Activated CD4-positive, alpha-beta T cell treated with anti-CD3 and anti-CD28 coated beads, Interleukin-2, amount 50 U/mL, for 16 hours (primary cell): ENCODE measurements around the gene DENND6A.
A peak's percentile ranks its signal among the peaks of the same experiment; 100 is the strongest.
"Not testable (repeated sequence)": the region's sequence is repeated elsewhere in the genome, so short reads cannot be mapped to it uniquely, and the experiment has no call there.

Experiments used
- DNase-seq: peaks from one replicate; pipeline ENCODE4 v3.0.0-alpha.2; 2020

DENND6A gene

DNA sequence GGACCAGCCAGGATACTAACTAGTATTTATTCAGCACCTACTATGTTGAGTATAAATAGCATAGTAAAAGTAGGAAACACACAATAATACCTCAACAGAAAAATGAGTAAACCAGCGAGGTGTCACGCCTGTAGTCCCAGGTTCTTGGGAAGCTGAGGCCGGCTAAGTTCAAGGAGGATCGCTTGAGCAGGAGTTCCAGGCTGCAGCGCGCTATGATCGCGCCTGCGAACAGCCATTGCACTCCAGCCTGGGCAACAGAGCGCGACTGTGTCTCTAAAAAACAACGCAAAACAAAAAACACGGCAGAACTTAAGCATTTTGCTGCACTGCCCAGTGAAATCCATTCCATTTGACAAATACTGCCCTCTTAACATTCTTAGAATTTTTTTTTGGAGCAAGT lies 1.3 kb upstream of the DENND6A start:
- no peak for DNase-seq

DNA sequence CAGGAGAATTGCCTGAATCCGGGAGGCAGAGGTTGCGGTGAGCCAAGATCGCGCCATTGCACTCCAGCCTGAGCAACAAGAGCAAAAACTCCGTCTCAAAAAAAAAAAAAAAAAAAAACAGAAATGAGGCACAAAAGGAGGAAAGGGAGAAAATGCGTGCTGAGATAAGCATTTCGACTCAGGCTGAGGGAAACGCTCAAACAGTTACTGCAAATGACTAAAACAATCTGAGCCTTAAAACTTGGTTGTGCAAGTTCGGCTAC lies 813 bp downstream of the DENND6A start:
- DNase-seq, result not testable (repeated sequence)

- peak; percentile 1 for DNase-seq
Observed at GRCh38 chr3:57691411-57692132, 1.3 kb downstream of the DENND6A start.

GRCh38 chr3:57689367-57690053 lies 3.4 kb downstream of the DENND6A start:
- DNase-seq, result no peak

DNA sequence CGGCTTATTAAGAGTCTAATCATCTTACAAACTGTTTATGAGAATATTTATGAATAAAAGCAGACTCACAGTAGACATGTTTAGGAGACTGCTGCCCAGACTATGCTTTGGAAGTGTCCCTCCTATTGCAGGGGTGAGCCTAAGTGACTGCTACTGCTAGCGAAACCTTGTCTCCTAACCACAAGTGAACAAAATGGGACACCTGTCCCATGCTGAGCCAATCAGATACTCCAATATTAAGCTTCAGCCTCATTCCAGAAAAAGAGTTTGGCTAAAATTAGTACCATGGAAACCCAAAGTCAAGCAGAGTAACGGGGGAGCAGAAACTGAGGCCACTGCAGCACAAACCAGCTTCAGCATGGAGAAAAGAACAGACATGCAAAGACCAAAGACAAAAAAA lies 4.6 kb downstream of the DENND6A start:
- DNase-seq, result no peak

- no peak for DNase-seq
Observed at GRCh38 chr3:57683286-57683685, 9.6 kb downstream of the DENND6A start.

DNA sequence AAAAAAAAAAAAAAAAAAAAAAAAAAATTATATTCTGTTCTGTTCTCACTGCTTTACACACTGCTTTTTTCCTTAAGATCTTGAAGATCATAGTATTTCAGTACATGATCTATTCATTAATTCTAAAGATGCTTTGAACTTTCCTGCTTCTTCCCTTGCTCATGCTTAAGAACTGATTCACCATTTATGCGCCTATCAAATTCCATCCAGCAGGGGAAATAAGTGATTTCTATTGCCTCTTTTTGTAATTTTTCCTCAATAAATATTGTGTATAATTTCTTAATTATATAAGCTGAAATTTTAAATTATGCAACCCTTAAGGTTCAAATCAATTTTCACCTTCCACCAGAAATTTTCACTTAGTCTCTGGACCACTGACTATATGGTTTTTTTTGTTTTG lies 10.6 kb downstream of the DENND6A start:
- DNase-seq, result no peak

DNA sequence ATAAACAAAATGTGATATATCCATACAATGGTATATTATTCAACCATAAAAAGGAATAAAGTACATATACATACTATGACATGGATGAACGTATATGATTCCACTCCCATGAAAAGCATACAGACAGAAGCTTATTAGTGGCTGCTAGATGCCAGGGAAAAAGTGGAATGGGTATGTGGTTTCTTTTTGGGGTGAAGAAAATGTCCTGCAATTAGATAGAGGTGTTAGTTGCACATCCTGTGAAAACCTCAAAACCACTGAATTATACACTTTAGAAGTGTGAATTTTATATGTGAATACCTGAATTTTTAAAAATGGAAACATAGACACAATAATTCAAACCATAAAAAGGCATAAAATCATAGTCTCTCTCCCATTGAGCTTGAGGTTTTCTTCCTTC lies 11.2 kb downstream of the DENND6A start:
- no peak for DNase-seq

DNA sequence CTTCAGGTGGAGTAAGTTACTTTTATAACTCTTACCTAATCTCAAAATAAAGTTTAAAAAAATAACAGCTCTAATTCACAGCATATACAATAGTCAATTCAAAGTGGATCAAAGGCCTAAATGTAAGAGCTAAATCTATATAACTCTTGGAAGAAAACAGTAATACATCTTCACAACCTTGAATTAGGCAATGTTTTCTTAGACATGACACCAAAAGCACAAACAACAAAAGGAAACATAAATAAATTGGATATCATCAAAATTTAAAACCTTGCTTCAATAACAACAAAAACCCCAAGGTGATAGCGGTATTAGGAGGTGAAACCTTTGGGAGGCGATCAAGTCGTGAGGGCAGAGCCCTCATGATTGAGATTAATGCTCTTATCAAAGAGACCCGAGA lies 12.8 kb downstream of the DENND6A start:
- no peak for DNase-seq

DNA sequence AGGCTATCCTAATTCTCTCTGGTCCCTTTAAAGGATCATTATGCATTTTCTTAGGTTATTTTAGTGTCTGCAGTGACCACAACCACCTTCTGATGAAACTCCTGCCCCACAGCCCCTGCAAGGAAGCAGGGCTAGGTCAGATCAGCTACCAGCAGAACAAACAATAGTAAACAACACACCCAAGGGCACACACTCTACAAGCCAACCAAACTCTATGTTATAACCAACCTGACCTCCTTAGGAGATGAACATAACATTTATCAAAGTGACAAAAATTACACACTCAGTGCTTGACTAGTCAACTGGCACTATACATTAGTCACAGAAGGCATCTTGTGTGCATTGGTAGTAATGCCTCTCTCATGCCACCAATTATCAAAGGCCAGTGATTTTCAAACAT lies 17.3 kb downstream of the DENND6A start:
- no peak for DNase-seq

DNA sequence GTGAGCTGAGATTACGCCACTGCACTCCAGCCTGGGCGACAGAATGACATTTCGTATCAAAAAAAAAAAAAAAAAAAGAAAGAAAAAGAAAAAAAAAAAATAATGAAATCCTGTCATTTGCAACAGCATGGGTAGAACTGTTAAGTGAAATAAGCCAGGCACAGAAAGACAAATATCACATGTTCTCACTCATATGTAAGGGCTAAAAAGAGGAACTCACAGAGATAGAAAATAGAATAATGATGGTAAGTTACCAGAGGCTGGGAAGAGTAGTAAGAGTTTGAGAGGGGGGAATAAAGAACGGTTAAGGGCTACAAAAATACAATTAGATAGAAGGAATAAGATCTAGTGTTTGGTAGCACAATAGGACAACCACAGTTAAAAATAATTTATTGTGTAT lies 19.7 kb downstream of the DENND6A start:
- no peak for DNase-seq

GRCh38 chr3:57670543-57670942 lies 22.3 kb downstream of the DENND6A start:
- no peak for DNase-seq

- DNase-seq, result no peak
Observed at GRCh38 chr3:57661404-57661803, 31.5 kb downstream of the DENND6A start.

- DNase-seq, result no peak
Observed at GRCh38 chr3:57659806-57660439, 33.0 kb downstream of the DENND6A start.

DNA sequence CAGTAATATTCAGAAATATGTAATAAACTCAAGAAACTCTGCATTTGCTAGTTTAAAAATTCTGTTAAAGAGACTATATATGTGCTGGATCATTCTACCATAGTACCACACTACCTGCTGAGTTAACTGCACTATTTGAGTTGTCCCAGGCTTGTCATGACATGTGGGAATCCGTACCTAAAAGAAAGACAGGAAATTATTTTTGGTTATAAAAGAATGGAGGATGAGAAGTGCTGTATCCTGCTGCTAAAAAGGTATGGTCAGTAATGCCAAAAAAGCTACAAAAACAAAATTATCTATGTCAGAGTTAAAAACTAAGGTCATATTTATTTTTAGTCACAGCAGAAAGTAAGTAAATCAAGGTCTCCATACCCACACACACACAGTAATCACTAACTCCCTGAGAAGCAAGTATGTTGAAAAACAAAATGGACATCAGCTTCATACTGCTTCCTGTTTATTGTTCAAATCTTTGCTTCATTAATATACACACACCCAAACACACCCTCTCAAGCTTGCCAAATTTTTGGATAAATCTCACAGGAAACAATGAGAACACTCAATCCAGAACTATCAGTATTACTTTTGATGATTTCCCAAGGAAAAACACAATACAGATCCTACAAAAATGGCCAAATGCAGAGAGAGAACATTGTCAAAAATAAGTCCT lies 33.7 kb downstream of the DENND6A start:
- DNase-seq, result no peak

DNA sequence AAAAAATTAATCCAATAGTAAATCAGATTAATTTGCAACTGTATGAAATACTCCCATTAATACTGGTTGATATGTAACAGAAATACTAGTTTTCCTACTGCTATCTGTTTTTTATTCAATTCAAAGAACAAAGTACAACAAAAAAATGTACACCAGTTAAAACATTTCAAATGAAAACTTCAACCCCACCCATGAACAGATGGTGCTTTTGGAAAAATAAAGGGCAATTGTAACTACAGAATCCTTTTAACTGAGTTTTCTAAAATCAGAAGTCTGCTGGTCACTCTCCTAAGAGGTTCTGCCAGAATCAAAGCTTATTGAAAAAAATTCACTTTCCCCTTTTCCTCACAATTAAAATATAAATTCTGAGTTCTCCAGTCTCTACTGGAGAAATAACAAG lies 34.3 kb downstream of the DENND6A start:
- DNase-seq, result no peak

DNA sequence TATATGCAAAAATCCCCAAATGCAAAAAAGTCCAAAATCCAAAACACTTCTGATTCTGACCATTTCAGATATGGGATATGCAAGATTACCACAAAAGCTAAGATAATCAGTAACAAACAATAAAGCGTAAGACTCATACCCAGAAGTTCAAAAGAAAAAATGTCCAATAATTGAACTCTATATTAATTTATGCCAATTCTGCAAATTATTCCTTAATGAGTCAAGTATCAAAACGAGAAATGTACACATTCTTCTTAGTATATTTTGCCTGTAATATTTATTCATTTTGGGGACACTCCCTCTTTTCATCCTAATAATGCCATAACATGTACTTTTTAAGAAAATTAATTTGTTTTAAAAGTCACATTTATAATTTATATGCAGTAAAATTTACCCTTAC lies 37.1 kb downstream of the DENND6A start:
- no peak for DNase-seq

GRCh38 chr3:57654267-57654666 lies 38.6 kb downstream of the DENND6A start:
- DNase-seq, result no peak

- no peak for DNase-seq
Observed at GRCh38 chr3:57652203-57652602, 40.7 kb downstream of the DENND6A start.

GRCh38 chr3:57647292-57647940 lies 45.5 kb downstream of the DENND6A start:
- DNase-seq, result no peak

DNA sequence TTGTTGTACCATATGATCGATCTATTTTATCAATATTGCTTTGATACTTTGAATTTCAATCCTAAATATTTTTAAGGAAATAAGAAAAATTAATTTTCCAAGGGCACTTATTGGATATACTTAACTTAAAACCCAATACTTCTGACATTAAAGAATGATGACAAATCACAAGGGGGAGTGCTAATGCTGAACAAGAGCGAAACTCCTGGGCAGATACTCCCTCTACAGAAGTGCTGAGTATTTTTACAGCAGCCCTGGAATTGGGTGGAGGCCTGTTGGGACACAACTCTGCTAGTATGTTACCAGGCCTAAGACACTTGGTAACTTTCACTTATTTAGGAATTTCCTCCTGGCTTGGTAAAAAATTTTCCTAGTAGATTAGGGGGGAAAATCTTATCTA lies 46.2 kb downstream of the DENND6A start:
- DNase-seq, result no peak

DNA sequence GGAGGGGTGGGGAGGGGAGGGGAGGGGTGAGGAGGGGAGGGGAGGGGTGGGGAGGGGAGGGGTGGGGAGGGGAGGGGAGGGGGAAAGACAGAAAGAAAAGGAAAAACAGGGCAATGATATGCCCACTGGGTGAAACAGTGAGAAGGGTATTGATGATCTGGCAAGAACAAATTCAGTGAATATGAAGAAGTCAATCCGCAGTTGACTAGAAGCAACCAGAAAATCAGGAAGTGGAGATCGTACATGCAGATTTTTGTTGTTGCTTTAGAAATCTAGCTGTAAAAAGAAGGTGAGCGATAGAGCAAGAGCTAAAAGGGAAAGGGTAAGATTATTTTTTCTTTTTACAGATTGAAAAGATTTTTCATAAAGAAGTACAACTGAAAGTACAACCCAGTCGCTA lies 48.1 kb downstream of the DENND6A start:
- DNase-seq, result no peak

GRCh38 chr3:57637391-57637790 lies 55.5 kb downstream of the DENND6A start:
- DNase-seq, result no peak

- not testable (repeated sequence) for DNase-seq
Observed at GRCh38 chr3:57634259-57634658, 58.6 kb downstream of the DENND6A start.
